Coronary artery (tissue), 2 donors: ENCODE measurements around the gene ANKRD30B.
"Not testable (repeated sequence)": the region's sequence is repeated elsewhere in the genome, so short reads cannot be mapped to it uniquely, and the experiment has no call there.

Experiments
- DNase-seq: peaks from one replicate; pipeline ENCODE4 v3.0.0-alpha.2; 2017; ENCODE audit warnings: low spot score
- H3K27ac ChIP-seq, 2 donors: fragments of 200-600 bp; sonication (generic); one replicate each; pipeline ENCODE4 v1.5.1; 2016 to 2019
- H3K4me3 ChIP-seq: fragments of 200-600 bp; sonication (generic); 2 replicates; pipeline ENCODE4 v1.5.1; 2016; ENCODE audit warnings: mild to moderate bottlenecking, moderate library complexity
- CTCF ChIP-seq: fragments of 200-600 bp; sonication (generic); IDR thresholded peaks from one replicate; pipeline ENCODE4 v1.5.1; 2019; ENCODE audit warnings: antibody characterized with exemption

ANKRD30B gene

GRCh38 chr18:14851533-14851932 lies 103.6 kb downstream of the ANKRD30B start:
- not testable (repeated sequence) for H3K4me3 ChIP-seq, DNase-seq, H3K27ac ChIP-seq

- not testable (repeated sequence) for DNase-seq, H3K27ac ChIP-seq, H3K4me3 ChIP-seq
Observed at GRCh38 chr18:14855634-14856033, 107.7 kb downstream of the ANKRD30B start.

DNA sequence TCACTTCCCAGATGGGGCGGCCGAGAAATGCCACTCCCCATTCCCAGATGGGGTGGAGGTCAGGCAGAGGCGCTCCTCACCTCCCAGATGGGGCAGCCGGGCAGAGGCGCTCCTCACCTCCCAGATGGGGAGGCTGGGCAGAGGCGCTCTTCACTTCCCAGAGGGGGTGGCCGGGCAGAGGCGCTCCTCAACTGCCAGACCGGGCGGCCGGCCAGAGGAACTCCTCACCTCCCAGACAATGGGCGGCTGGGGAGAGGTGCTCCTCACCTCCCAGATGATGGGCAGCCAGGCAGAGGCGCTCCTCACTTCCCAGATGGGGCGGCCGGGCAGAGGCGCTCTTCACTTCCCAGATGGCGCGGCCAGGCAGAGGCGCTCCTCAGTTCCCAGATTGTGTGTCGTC lies 108.3 kb downstream of the ANKRD30B start:
- not testable (repeated sequence) for H3K27ac ChIP-seq, H3K4me3 ChIP-seq, DNase-seq

DNA sequence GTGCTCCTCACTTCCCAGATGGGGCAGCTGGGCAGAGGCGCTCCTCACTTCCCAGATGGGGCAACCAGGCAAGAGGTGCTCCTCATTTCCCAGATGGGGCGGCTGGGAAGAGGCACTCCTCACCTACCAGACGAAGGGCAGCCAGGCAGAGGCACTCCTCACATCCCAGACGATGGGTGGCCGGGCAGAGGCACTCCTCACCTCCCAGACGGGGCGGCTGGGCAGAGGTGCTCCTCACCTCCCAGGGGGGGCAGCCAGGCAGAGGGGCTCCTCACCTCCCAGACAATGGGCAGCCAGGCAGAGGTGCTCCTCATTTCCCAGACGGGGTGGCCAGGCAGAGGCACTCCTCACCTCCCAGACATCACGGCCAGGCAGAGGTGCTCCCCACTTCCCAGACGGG lies 110.5 kb downstream of the ANKRD30B start:
- not testable (repeated sequence) for DNase-seq, H3K27ac ChIP-seq, H3K4me3 ChIP-seq

DNA sequence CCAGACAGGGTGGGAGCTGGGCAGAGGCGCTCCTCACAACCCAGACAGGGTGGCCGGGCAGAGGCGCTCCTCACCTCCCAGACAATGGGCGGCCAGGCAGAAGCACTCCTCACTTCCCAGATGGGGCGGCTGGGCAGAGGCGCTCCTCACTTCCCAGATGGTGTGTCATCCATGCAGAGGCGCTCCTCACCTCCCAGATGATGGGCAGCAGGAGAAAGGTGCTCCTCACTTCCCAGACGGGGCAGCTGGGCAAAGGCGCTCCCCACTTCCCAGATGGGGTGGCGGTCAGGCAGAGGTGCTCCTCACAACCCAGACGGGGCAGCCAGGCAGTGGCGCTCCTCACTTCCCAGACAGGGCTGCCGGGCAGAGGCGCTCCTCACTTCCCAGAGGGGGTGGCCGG lies 112.0 kb downstream of the ANKRD30B start:
- H3K27ac ChIP-seq, DNase-seq, H3K4me3 ChIP-seq: not testable (repeated sequence)

DNA sequence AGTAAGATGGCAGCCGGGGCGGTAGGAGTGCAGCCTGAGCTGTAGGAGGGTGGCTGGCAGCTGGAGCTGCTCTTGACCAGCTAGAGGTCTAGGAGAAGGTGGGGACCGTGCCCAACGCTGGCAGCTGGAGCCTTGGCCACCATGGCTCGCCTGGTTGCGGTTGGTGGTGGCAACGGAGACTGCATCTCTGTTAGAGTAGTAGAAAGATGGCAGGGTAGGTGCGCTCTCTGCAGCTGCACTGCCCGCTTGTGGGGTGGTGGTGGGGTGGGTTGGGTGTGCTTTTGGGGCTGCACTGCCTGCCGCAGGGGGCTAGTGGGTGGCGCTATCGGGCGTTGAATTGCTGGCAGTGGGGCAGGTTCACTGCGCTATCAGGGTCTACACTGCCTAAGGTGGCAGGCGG lies 118.5 kb downstream of the ANKRD30B start:
- not testable (repeated sequence) for H3K27ac ChIP-seq, DNase-seq, H3K4me3 ChIP-seq

GRCh38 chr18:14867988-14868387 lies 120.0 kb downstream of the ANKRD30B start:
- H3K4me3 ChIP-seq, H3K27ac ChIP-seq, DNase-seq: not testable (repeated sequence)

DNA sequence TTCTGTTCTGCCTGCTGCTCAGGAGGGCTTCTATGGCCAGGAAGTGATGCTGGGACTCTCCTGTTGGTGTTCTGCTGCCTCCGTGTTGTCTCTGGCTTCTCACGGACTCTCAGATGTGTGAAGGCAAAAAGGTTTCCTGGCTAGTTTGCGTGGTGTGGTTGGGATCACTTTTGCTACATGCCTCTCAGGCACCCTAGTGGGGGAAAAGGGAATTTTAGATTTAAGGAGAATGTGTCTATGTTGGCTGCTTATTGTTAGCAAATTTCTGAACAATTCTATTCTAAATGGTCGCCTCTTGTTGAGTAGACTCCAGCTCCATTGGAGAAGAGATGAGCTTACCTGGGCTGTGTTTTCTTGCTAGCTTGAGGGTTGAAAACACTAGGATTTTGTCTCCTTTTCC lies 120.9 kb downstream of the ANKRD30B start:
- not testable (repeated sequence) for DNase-seq, H3K27ac ChIP-seq, H3K4me3 ChIP-seq

GRCh38 chr18:14878826-14879225 lies 130.9 kb downstream of the ANKRD30B start:
- H3K27ac ChIP-seq, DNase-seq, H3K4me3 ChIP-seq: not testable (repeated sequence)

DNA sequence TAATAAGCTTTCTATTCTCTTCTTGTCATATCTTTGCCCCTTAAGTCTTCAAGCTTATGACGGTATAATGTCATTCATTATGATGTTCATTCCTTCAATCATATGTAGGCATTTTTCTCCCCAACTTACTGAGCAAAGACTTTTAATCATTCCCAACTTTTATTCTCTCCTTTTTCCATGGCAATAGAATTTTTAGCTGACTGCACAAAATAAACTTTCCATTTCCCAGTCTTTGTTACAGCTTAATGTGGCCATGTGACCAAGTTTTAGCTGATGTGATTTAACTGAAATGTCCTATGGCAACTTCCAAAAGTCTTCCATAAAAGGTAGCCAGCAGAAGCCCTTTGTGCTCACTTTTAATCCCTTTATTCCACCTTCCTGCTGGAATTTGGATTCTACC lies 152.5 kb downstream of the ANKRD30B start:
- H3K4me3 ChIP-seq = no peak overlapping the region
- DNase-seq = no peak
- no peak overlapping the region for H3K27ac ChIP-seq
- no peak for TF ChIP-seq CTCF
